HEK293 (cell line): ENCODE data around the gene PANK3.
A peak's percentile ranks its signal among the peaks of the same experiment; 100 is the strongest.

Experiments used
- CTCF ChIA-PET: fragments of 350-600 bp; formaldehyde crosslinking; extraction: SDS; loops from one replicate; lab custom pipeline; 2021; ENCODE audit warnings: antibody characterized with exemption; lab: Yijun Ruan, JAX
- POLR2A ChIA-PET: fragments of 300-600 bp; formaldehyde crosslinking; extraction: SDS; loops from one replicate; lab custom pipeline; 2020; ENCODE audit warnings: antibody characterized with exemption, inconsistent platforms; lab: Yijun Ruan, JAX
- H3K27ac ChIP-seq: fragments of 200-500 bp; sonication (Bioruptor generic); 2 replicates; pipeline ENCODE4 v1.5.1; 2014; ENCODE audit warnings: low read depth, low read length, control low read depth, inconsistent platforms; ENCODE audit errors: extremely low read depth
- H3K36me3 ChIP-seq, 2 experiments: fragments of 200-500 bp in 1 of 2; sonication (Bioruptor generic) in 1 of 2; 1 replicate in 1 of 2; 2 replicates in 1 of 2; pipeline ENCODE4 v1.5.1; 2014 to 2017; ENCODE audit warnings: inconsistent platforms in 2 of 2, low read length in 2 of 2; ENCODE audit not compliant: control insufficient read depth in 2 of 2, insufficient read depth in 1 of 2
- H3K4me1 ChIP-seq: fragments of 200-500 bp; sonication (Bioruptor generic); 2 replicates; pipeline ENCODE4 v1.5.1; 2014; ENCODE audit warnings: mild to moderate bottlenecking, low read length, inconsistent platforms; ENCODE audit not compliant: control insufficient read depth, insufficient read depth
- H3K4me3 ChIP-seq: 2 replicates; pipeline ENCODE4 v1.5.1; 2011; ENCODE audit warnings: low read depth, mild to moderate bottlenecking, control low read depth, low read length, moderate library complexity
- H3K9me3 ChIP-seq: fragments of 200-500 bp; sonication (Bioruptor generic); 2 replicates; pipeline ENCODE4 v1.5.1; 2014; ENCODE audit warnings: low read depth, low read length, inconsistent platforms; ENCODE audit not compliant: control insufficient read depth, insufficient read depth
- GLIS2 ChIP-seq: fragments of 450-650 bp; formaldehyde crosslinking; IDR thresholded peaks from 2 replicates; pipeline ENCODE4 v1.5.1; 2016; ENCODE audit warnings: missing biosample characterization, missing genetic modification characterization
- HOXC10 ChIP-seq: sonication (generic); formaldehyde crosslinking; IDR thresholded peaks from 2 replicates; pipeline ENCODE4 v1.8.1; 2023; ENCODE audit warnings: mild to moderate bottlenecking, missing genetic modification reagents
- SALL2 ChIP-seq: fragments of 450-650 bp; formaldehyde crosslinking; IDR thresholded peaks from 2 replicates; pipeline ENCODE4 v1.5.0; 2017; ENCODE audit warnings: missing biosample characterization, mild to moderate bottlenecking, missing genetic modification characterization, borderline replicate concordance
- SP2 ChIP-seq: fragments of 450-650 bp; formaldehyde crosslinking; IDR thresholded peaks from 2 replicates; pipeline ENCODE4 v1.5.1; 2016; ENCODE audit warnings: missing biosample characterization, missing genetic modification characterization
- SP3 ChIP-seq: fragments of 450-650 bp; formaldehyde crosslinking; IDR thresholded peaks from 2 replicates; pipeline ENCODE4 v1.5.1; 2016; ENCODE audit warnings: missing biosample characterization, missing genetic modification characterization
- SP7 ChIP-seq: fragments of 450-650 bp; formaldehyde crosslinking; IDR thresholded peaks from 2 replicates; pipeline ENCODE4 v1.5.1; 2016; ENCODE audit warnings: missing biosample characterization, missing genetic modification characterization
- YY1 ChIP-seq: fragments of 450-650 bp; formaldehyde crosslinking; IDR thresholded peaks from 2 replicates; pipeline ENCODE4 v1.5.1; 2018; ENCODE audit warnings: missing biosample characterization, missing genetic modification characterization
- ZBTB20 ChIP-seq: fragments of 450-650 bp; formaldehyde crosslinking; IDR thresholded peaks from 2 replicates; pipeline ENCODE4 v1.5.1; 2016; ENCODE audit warnings: missing biosample characterization, missing genetic modification characterization
- ZEB2 ChIP-seq: fragments of 450-650 bp; formaldehyde crosslinking; IDR thresholded peaks from 2 replicates; pipeline ENCODE4 v1.5.1; 2016; ENCODE audit warnings: missing biosample characterization, missing genetic modification characterization
- ZNF169 ChIP-seq: fragments of 450-650 bp; formaldehyde crosslinking; IDR thresholded peaks from 2 replicates; pipeline ENCODE4 v1.5.1; 2016; ENCODE audit warnings: missing biosample characterization, missing genetic modification characterization
- ZNF214 ChIP-seq: fragments of 450-650 bp; formaldehyde crosslinking; IDR thresholded peaks from 2 replicates; pipeline ENCODE4 v1.5.1; 2017; ENCODE audit warnings: missing biosample characterization, mild to moderate bottlenecking, missing genetic modification characterization, borderline replicate concordance
- ZNF311 ChIP-seq: fragments of 450-650 bp; formaldehyde crosslinking; IDR thresholded peaks from 2 replicates; pipeline ENCODE4 v1.5.1; 2017; ENCODE audit warnings: missing biosample characterization, missing genetic modification characterization, borderline replicate concordance
- ZNF335 ChIP-seq: fragments of 450-650 bp; formaldehyde crosslinking; conservative IDR thresholded peaks from 2 replicates; pipeline ENCODE4 v1.5.1; 2016; ENCODE audit warnings: missing biosample characterization, missing genetic modification characterization
- ZNF366 ChIP-seq: fragments of 450-650 bp; formaldehyde crosslinking; conservative IDR thresholded peaks from 2 replicates; pipeline ENCODE4 v1.5.1; 2016; ENCODE audit warnings: missing biosample characterization, missing genetic modification characterization
- ZNF549 ChIP-seq: fragments of 450-650 bp; IDR thresholded peaks from 2 replicates; pipeline ENCODE4 v1.5.1; 2018; ENCODE audit warnings: missing biosample characterization, missing genetic modification characterization, mild to moderate bottlenecking, inconsistent platforms, moderate library complexity
- ZNF629 ChIP-seq: fragments of 450-650 bp; formaldehyde crosslinking; IDR thresholded peaks from 2 replicates; pipeline ENCODE4 v1.5.1; 2017; ENCODE audit warnings: missing biosample characterization, missing genetic modification characterization
- ZNF658 ChIP-seq: fragments of 450-650 bp; formaldehyde crosslinking; IDR thresholded peaks from 2 replicates; pipeline ENCODE4; 2016; ENCODE audit warnings: missing biosample characterization, missing genetic modification characterization
- ZNF677 ChIP-seq: fragments of 450-650 bp; IDR thresholded peaks from 2 replicates; pipeline ENCODE4 v1.5.0; 2018; ENCODE audit warnings: missing biosample characterization, mild to moderate bottlenecking, missing genetic modification characterization, moderate library complexity
- ZSCAN16 ChIP-seq: fragments of 450-650 bp; formaldehyde crosslinking; IDR thresholded peaks from 2 replicates; pipeline ENCODE4 v1.5.1; 2016; ENCODE audit warnings: missing biosample characterization, missing genetic modification characterization
- ZSCAN23 ChIP-seq: fragments of 450-650 bp; formaldehyde crosslinking; IDR thresholded peaks from 2 replicates; pipeline ENCODE4 v1.5.1; 2016; ENCODE audit warnings: missing biosample characterization, missing genetic modification characterization
- TF ChIP-seq, protein P1 (sequence below): fragments of 450-650 bp; formaldehyde crosslinking; IDR thresholded peaks from 2 replicates; pipeline ENCODE4 v1.5.0; 2017; ENCODE audit warnings: missing biosample characterization, missing genetic modification characterization, borderline replicate concordance
- TF ChIP-seq, protein P2 (sequence below): fragments of 450-650 bp; IDR thresholded peaks from 2 replicates; pipeline ENCODE4 v1.5.1; 2018; ENCODE audit warnings: missing biosample characterization, mild to moderate bottlenecking, missing genetic modification characterization
- TF ChIP-seq, protein P3 (sequence below): fragments of 450-650 bp; formaldehyde crosslinking; IDR thresholded peaks from 2 replicates; pipeline ENCODE4 v1.5.1; 2016; ENCODE audit warnings: missing biosample characterization, missing genetic modification characterization
- TF ChIP-seq, protein P4 (sequence below): fragments of 450-650 bp; formaldehyde crosslinking; conservative IDR thresholded peaks from 2 replicates; pipeline ENCODE4 v1.5.1; 2016; ENCODE audit warnings: low read depth, missing biosample characterization, missing genetic modification characterization
- TF ChIP-seq, protein P5 (sequence below): fragments of 450-650 bp; formaldehyde crosslinking; IDR thresholded peaks from 2 replicates; pipeline ENCODE4 v1.5.1; 2016; ENCODE audit warnings: missing biosample characterization, missing genetic modification characterization

The PANK3 gene

DNA sequence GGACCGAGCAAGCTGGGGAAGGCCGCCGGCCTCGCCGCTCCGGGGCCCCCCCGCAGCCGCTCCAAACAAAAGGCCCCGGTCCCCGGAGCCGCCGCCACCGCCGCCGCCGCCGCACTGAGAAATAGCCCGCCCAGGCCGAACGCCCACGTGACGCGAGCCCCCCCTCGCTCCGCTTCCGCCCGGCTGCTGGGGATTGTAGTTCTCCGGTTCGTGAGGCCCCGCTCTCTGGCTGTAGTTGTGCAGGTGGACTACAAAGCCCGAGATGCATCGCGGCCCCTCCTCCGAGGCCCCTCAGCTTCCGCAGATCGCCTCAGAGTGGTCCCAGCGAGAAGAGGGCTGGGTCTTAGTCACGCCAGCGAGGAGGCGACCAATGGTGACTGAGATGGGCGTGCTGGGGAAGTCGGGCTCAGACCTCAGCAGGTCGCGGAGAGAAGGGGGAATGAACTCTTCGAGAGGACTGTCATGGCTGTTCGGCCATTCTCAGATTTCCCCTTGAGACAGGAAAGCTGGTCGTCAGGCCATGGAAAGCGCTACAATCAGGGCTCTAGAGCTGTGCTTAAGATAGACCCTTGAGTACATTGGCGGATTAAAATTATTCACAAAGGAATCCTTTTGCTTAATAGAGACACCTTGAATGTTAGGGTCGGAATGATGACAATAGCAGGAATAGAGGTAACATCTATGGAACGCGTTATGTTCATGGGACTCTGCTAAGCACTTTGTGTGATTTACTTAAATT lies 489 bp upstream of the PANK3 start:
- H3K4me3 ChIP-seq, result peak overlapping the region; percentile 66
- CTCF ChIA-PET, result no interaction called here
- TF ChIP-seq ZEB2 (tag by site-specific recombination) (0 out of 2 replicates have a peak, but pooled peaks have one; percentile 56), ZBTB20 (peak; percentile 63; the same call in 1 of the 2 replicates), SP2 (tag by site-specific recombination) (peak; percentile 92), ZSCAN23 (no peak), ZSCAN16 (no peak), ZNF658 (tag by site-specific recombination) (no peak), SP3 (peak; percentile 91), ZNF169 (tag by site-specific recombination) (no peak), ZNF311 (tag by site-specific recombination) (no peak), SALL2 (no peak), ZNF629 (peak; percentile 31), ZNF214 (tag by site-specific recombination) (no peak), YY1 (tag by site-specific recombination) (peak; percentile 78), SP7 (tag by site-specific recombination) (peak; percentile 37; the same call in 1 of the 2 replicates), ZNF677 (tag by site-specific recombination) (no peak; the same call in 1 of the 2 replicates), HOXC10 (CRISPR knock-in tag) (no peak), GLIS2 (peak; percentile 97), ZNF335 (tag by site-specific recombination) (peak; percentile 62), ZNF549 (no peak), ZNF366 (tag by site-specific recombination) (peak; percentile 54; the same call in 1 of the 2 replicates)
- TF ChIP-seq, protein P1, sequence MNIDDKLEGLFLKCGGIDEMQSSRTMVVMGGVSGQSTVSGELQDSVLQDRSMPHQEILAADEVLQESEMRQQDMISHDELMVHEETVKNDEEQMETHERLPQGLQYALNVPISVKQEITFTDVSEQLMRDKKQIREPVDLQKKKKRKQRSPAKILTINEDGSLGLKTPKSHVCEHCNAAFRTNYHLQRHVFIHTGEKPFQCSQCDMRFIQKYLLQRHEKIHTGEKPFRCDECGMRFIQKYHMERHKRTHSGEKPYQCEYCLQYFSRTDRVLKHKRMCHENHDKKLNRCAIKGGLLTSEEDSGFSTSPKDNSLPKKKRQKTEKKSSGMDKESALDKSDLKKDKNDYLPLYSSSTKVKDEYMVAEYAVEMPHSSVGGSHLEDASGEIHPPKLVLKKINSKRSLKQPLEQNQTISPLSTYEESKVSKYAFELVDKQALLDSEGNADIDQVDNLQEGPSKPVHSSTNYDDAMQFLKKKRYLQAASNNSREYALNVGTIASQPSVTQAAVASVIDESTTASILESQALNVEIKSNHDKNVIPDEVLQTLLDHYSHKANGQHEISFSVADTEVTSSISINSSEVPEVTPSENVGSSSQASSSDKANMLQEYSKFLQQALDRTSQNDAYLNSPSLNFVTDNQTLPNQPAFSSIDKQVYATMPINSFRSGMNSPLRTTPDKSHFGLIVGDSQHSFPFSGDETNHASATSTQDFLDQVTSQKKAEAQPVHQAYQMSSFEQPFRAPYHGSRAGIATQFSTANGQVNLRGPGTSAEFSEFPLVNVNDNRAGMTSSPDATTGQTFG (tag by site-specific recombination), result no peak
- TF ChIP-seq, protein P2, sequence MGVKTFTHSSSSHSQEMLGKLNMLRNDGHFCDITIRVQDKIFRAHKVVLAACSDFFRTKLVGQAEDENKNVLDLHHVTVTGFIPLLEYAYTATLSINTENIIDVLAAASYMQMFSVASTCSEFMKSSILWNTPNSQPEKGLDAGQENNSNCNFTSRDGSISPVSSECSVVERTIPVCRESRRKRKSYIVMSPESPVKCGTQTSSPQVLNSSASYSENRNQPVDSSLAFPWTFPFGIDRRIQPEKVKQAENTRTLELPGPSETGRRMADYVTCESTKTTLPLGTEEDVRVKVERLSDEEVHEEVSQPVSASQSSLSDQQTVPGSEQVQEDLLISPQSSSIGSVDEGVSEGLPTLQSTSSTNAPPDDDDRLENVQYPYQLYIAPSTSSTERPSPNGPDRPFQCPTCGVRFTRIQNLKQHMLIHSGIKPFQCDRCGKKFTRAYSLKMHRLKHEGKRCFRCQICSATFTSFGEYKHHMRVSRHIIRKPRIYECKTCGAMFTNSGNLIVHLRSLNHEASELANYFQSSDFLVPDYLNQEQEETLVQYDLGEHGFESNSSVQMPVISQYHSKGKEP, result peak; percentile 35
- TF ChIP-seq, protein P3, sequence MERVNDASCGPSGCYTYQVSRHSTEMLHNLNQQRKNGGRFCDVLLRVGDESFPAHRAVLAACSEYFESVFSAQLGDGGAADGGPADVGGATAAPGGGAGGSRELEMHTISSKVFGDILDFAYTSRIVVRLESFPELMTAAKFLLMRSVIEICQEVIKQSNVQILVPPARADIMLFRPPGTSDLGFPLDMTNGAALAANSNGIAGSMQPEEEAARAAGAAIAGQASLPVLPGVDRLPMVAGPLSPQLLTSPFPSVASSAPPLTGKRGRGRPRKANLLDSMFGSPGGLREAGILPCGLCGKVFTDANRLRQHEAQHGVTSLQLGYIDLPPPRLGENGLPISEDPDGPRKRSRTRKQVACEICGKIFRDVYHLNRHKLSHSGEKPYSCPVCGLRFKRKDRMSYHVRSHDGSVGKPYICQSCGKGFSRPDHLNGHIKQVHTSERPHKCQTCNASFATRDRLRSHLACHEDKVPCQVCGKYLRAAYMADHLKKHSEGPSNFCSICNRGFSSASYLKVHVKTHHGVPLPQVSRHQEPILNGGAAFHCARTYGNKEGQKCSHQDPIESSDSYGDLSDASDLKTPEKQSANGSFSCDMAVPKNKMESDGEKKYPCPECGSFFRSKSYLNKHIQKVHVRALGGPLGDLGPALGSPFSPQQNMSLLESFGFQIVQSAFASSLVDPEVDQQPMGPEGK, result peak; percentile 89
- TF ChIP-seq, protein P4, sequence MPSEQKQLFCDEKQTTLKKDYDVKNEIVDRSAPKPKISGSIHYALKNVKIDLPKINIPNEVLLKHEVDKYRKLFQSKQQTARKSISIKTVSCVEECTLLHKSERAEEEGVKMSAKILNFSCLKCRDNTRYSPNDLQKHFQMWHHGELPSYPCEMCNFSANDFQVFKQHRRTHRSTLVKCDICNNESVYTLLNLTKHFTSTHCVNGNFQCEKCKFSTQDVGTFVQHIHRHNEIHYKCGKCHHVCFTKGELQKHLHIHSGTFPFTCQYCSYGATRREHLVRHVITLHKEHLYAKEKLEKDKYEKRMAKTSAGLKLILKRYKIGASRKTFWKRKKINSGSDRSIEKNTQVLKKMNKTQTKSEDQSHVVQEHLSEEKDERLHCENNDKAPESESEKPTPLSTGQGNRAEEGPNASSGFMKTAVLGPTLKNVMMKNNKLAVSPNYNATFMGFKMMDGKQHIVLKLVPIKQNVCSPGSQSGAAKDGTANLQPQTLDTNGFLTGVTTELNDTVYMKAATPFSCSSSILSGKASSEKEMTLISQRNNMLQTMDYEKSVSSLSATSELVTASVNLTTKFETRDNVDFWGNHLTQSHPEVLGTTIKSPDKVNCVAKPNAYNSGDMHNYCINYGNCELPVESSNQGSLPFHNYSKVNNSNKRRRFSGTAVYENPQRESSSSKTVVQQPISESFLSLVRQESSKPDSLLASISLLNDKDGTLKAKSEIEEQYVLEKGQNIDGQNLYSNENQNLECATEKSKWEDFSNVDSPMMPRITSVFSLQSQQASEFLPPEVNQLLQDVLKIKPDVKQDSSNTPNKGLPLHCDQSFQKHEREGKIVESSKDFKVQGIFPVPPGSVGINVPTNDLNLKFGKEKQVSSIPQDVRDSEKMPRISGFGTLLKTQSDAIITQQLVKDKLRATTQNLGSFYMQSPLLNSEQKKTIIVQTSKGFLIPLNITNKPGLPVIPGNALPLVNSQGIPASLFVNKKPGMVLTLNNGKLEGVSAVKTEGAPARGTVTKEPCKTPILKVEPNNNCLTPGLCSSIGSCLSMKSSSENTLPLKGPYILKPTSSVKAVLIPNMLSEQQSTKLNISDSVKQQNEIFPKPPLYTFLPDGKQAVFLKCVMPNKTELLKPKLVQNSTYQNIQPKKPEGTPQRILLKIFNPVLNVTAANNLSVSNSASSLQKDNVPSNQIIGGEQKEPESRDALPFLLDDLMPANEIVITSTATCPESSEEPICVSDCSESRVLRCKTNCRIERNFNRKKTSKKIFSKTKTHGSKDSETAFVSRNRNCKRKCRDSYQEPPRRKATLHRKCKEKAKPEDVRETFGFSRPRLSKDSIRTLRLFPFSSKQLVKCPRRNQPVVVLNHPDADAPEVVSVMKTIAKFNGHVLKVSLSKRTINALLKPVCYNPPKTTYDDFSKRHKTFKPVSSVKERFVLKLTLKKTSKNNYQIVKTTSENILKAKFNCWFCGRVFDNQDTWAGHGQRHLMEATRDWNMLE, result peak; percentile 55; the same call in 1 of the 2 replicates
- TF ChIP-seq, protein P5, sequence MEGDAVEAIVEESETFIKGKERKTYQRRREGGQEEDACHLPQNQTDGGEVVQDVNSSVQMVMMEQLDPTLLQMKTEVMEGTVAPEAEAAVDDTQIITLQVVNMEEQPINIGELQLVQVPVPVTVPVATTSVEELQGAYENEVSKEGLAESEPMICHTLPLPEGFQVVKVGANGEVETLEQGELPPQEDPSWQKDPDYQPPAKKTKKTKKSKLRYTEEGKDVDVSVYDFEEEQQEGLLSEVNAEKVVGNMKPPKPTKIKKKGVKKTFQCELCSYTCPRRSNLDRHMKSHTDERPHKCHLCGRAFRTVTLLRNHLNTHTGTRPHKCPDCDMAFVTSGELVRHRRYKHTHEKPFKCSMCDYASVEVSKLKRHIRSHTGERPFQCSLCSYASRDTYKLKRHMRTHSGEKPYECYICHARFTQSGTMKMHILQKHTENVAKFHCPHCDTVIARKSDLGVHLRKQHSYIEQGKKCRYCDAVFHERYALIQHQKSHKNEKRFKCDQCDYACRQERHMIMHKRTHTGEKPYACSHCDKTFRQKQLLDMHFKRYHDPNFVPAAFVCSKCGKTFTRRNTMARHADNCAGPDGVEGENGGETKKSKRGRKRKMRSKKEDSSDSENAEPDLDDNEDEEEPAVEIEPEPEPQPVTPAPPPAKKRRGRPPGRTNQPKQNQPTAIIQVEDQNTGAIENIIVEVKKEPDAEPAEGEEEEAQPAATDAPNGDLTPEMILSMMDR, result no peak

More for the DNA sequence above, 489 bp upstream of the PANK3 start:
- H3K27ac ChIP-seq, result peak overlapping the region; percentile 96
- POLR2A ChIA-PET, result interaction anchor here (0.6 to 1.2 kb wide), 8 partner anchors 9 to 288 kb away, joined by 3 to 4 read pairs (median 4); partner anchors contain the start of gene WWC1
- no peaks in the 10 kb centered on the region for H3K9me3 ChIP-seq
- peaks cover 10% of the 10 kb centered on the region for H3K4me1 ChIP-seq
- peaks cover 6 to 8% of the 10 kb centered on the region in 2 experiments; a peak in 2 of 3 replicates for H3K36me3 ChIP-seq
